HG02571 (cell line): ENCODE measurements around the gene TNRC6B.
"Not testable (repeated sequence)": the region's sequence is repeated elsewhere in the genome, so short reads cannot be mapped to it uniquely, and the experiment has no call there.

Experiments used
- ATAC-seq: cut with Tn5 transposase; IDR thresholded peaks from one replicate; pipeline ENCODE4 v1.9.1; 2021; ENCODE audit warnings: mild to moderate bottlenecking, moderate library complexity; ENCODE audit not compliant: unreplicated experiment

TNRC6B gene, protein sequence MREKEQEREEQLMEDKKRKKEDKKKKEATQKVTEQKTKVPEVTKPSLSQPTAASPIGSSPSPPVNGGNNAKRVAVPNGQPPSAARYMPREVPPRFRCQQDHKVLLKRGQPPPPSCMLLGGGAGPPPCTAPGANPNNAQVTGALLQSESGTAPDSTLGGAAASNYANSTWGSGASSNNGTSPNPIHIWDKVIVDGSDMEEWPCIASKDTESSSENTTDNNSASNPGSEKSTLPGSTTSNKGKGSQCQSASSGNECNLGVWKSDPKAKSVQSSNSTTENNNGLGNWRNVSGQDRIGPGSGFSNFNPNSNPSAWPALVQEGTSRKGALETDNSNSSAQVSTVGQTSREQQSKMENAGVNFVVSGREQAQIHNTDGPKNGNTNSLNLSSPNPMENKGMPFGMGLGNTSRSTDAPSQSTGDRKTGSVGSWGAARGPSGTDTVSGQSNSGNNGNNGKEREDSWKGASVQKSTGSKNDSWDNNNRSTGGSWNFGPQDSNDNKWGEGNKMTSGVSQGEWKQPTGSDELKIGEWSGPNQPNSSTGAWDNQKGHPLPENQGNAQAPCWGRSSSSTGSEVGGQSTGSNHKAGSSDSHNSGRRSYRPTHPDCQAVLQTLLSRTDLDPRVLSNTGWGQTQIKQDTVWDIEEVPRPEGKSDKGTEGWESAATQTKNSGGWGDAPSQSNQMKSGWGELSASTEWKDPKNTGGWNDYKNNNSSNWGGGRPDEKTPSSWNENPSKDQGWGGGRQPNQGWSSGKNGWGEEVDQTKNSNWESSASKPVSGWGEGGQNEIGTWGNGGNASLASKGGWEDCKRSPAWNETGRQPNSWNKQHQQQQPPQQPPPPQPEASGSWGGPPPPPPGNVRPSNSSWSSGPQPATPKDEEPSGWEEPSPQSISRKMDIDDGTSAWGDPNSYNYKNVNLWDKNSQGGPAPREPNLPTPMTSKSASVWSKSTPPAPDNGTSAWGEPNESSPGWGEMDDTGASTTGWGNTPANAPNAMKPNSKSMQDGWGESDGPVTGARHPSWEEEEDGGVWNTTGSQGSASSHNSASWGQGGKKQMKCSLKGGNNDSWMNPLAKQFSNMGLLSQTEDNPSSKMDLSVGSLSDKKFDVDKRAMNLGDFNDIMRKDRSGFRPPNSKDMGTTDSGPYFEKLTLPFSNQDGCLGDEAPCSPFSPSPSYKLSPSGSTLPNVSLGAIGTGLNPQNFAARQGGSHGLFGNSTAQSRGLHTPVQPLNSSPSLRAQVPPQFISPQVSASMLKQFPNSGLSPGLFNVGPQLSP (N-terminal part only)

DNA sequence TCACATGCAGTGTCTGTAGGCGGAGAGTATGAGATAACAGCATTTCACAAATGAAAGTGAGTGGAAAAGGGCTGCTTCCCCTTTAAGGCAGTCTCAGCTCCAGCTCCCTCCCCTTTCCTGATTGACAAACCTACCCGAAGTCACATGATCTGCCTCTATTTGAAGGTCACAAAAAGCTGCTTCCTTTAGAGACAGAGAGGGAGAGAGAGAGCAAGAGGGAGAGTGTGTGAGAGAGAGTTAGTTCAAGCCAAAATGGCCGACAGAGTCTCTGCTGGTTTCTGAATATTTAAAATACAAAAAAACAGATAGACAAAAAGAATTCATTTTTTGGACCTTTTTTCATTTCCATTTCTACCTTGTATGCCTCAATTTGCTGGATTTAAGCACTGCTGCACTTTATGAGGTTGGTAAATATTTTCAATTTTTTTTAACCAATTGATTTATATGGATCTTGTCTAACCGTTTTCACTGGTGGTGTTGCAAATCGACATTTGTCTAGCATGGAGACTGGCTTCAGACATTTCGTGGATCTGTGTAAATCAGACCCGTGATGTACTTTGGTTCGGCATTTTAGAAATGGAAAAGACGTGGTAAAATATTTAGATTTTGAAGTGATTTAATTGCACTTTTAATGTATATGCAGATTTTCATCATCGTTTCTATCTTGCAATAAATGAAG lies at the start of gene TNRC6B:
Gene TNRC6B (plus strand): TSS at position 188 of the 679 bp plus-strand sequence. CDS start 211 bp downstream, at position 399.
- peak; percentile 81 for ATAC-seq

DNA sequence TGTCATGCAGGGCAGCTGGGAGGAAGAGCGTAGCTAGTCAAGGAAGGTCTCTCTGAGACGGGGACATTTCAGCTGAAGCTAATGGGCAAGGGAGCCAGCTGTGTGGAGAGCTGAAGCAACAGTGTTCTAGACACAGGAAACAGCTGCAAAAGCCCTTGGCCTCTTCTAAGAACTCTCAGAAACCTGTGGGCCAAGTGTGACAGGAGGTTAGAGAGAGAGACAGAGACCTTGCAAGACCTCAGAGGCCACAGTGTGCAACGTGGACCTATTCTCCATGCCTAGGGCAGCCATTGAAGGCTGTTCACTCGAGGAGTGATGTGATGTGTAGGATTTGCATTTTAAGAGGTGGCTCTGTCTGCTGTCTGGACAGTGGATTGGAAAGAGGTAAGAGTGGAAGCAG lies 48.7 kb upstream of the TNRC6B start:
- no peak for ATAC-seq

DNA sequence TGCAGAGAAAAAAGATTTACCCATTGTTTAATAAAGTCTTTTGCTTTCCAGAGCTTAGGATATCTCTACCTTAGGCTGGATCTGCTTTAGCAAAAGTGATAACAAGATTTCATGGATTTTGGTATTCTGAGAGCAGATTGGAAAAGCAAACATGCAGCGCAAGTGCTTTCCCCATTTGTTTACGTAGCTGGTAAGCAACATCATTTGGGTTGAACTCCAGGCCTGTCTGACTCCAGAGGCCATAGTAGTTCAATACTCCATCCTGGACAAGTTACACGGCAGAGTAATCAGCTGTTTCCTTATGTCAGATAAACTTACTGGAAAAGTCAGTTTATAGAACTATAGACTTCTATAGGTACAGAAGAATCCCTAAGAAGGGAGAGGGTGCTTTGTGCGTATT lies 40.6 kb upstream of the TNRC6B start:
- no peak for ATAC-seq

DNA sequence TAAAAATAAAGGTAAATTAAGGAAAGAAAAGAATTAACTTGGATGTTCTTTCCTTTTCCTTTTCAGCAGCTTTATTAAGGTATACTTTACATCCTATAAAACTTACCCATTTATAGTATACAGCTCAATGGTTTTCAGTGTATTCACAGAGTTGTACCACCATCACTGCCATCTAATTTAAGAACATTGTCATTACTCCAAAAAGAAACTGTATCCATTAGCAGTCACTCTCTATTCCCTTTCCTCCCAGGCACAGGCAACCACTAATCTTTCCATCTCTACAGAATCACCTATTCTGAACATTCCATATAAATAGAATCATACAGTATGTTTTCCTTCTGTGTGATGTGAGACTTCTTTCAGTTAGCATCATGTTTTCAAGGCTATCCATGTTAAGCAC lies 38.9 kb upstream of the TNRC6B start:
- no peak for ATAC-seq

DNA sequence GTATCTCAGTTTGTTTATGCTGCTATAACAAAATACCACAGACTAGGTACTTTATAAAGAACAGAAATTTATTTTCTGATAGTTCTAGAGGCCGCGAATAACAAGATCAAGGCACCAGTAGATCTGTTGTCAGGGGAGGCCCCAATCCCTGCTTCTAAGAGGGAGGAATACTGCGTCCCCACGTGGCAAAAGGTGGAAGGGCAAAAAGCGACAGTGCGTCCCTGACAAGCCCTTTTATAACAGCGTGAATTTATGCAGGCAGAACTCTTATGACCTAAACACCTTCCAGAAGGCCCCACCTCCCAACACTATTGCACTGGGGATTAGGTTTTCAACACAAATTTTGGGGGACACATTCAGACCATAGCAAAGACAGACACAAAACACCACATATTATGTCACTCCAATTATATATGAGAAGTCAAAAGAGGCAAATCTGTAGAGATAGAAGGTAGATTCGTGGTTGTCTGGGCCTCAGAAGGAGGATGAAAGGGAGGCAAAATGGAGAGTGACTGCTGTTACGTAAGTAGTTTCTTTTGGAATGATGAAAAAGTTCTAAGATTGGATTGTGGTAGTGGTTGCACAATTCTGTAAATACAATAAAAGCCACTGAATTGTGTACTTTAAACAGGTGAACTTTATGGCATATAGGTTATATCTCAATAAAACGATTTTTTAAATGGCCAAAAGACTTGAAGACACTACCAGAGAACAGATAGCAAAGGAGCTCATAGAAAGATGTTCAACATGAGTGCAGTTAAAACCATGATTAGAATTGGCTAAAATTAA lies 30.1 kb upstream of the TNRC6B start:
- no peak for ATAC-seq

DNA sequence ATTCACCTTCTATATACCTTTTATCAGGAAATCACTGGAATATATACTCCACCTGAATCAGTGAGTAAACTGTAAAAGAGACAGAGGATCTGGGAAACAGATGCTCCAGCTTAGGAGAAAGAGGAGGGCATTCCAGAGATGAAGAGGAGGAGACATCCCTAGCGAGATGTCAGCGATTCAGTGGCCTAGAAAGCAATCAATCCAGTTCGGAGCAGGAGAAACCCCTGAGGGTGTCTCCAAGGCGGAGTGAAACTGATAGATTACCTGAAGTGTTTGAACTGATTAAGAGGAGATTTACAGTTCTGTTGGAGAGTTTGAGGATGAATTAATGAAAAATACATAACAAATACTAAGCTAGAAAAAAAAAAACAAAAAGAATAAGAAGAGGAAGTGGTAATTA lies 24.5 kb upstream of the TNRC6B start:
- ATAC-seq, result no peak

DNA sequence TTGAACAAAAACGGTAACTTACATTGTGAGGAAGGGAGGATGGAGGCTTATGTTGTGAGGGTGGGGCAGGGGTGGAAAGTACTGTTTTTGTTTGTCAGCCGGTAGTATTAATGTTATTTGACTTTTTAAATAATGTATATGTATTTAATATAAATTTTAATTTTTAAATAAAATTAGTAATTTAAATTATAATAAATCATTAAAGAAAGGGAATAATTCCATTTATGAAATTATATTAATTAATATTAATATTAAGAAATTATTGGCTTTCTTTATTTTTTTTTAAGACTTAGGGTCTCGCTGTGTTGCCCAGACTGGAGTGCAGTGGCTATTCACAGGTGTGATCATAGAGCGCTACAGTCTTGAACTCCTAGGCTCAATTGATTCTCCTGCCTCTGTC lies 24.0 kb upstream of the TNRC6B start:
- no peak for ATAC-seq

DNA sequence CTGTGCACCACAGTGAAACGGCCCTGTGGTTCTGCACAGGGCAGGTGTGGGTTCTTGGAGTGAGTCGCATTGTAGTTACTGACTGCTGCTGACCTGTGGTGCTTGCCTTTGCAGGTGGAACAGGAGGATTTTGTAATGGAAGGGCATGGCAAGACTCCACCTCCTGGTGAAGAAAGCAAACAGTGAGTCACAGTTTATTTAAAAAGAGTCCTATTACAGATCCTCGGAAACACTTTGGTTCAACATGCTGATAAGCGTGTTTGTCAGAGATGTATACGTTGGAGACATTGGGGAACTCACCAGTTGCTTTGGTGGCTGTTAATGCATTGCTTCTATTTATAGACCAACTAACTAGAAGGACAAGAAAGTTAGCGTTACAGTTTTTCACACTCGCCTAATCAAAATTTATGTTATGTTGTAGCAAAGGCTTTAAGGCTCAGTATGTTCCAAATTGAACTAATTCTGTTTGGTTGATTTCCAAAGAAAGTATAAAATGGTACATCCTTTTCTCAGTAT lies 21.7 kb upstream of the TNRC6B start:
- ATAC-seq, result no peak

DNA sequence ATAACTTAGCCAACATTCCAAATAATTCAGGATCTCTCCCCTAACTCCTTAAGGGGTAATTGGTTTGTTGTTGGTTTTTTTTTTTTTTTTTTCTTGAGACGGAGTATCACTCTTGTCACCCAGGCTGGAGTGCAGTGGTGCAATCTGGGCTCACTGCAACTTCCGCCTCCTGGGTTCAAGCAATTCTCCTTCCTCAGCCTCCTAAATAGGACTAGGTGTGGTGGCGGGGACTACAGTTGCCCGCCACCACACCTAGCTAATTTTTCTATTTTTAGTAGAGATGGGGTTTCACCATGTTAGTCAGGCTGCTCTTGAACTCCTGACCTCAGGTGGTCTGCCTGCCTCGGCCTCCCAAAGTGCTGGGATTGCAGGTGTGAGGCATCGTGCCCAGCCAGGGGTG lies 21.0 kb upstream of the TNRC6B start:
- ATAC-seq, result not testable (repeated sequence)

DNA sequence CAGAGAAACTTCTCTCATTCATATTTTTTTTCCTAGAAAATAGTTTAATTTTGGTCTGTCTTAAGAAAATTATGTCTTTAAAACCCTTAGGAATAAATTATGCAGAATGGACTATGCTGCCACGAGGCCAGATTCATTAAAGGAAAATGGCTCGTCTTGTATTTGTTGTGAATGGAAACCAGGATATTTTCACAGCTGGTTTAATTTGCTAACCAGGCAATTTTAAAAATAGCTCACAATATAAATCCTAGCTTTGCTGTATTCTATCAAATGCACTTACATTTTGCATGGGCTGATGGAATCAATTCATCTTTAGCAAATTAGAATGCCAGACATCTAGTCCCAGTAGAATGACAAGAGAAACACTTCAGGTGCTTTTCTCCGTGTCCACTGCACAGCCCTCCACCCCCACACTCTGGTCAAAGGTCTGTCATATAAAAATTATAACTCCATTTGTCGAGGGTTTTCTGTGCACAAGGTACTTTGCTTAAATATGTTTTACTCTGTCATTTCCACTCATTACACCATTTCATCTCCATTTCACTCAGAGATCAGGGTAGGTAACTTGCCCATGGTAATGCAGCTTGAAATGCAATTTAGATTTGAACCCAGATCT lies 20.3 kb upstream of the TNRC6B start:
- no peak for ATAC-seq

DNA sequence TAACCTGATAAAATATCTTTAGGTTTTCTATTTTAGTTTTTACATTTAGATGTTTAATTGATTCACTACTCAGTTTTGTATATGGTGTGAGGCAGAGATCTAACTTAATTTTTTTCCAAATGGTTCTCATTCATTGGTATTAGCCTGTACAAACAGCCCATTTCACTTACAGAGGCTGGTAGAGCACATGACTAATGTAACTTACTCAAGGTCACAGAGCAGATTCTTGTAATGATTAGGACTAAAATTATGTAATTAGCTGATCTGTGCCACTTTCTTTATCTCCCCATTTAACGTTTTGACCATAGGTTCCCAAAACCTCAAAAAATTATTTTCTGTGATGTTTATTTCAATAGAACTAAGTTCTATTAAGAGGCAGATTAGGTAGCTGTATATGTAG lies 16.5 kb upstream of the TNRC6B start:
- ATAC-seq, result no peak

DNA sequence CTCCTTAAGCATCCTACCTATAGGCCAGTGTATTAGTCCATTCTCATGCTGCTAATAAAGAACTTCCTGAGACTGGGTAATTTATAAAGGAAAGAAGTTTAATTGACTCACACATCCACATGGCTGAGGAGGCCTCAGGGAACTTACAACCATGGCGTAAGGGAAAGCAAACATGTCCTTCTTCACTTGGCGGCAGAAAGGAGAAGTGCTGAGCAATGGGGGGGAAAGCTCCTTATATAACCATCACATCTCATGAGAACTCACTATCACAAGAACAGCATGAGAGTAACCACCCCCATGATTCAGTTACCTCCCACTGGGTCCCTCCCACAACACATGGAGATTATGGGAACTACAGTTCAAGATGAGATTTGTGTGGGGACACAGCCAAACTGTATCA lies 12.2 kb upstream of the TNRC6B start:
- not testable (repeated sequence) for ATAC-seq

DNA sequence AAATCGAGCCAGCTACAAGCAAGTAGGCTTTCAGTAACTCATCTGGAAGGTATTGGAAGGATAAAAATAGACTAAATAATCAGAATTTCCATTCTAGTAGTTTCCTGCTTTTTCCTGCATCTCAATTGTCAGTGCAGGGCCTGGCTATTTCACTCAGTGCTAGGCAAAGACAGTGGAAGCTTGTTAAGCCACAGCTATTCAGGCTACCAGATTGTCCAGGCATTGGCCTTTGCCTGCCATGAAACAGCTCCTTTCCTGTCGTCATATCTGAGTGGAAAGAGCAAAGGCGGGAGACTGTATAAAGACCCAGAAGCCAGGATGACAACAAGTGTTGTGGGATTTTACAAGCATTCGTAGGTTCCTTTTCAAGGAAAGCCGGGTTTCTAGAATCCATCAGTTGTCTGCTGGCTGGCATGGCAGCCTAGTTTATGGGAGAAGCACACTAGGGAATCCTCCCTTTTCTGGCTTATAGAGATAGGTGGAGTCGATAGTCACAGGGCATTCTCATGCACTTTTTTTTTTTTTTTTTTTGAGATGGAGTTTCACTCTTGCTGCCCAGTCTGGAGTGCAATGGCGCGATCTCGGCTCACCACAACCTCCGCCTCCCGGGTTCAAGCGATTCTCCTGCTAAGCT lies 2.0 kb upstream of the TNRC6B start:
- ATAC-seq, result no peak

DNA sequence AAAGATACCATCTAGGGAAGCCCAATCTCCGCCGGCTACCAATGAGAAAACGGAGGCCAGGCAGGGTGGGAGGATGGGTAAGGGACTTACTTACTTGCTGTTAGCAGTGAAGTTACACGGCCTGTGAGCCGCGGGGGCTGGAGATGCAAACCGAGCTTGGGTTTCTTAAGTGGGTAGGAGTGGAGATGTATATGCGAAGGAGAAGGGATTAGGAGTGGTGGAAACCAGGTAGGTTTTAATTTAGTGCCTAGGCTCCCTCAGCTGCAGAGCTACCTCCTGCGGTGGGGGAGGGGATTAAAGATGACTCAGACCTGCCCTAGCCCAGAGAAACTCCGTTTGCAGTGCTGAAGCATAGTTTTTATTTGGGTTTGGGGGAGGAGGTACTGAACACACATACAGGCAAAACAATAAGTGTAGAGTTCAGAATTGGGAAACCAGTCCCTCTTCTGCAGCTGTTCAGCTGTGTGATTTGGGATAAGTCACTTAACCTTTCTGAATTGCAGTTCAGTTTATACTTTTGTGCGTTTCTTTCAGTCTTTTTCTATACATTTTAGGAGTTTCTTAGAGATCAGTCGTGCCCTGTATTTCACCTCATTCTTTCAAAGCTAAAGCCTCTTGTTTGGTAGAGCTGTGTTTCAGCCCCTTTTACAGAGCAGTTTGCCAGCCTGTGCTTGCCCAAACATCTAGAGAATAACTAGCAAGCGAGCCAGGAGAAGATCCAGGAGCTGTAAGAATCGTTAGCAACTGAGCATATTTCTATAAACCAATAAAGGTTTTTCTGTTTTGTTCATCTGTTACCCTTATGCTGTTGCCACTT lies 596 bp upstream of the TNRC6B start:
- no peak for ATAC-seq

DNA sequence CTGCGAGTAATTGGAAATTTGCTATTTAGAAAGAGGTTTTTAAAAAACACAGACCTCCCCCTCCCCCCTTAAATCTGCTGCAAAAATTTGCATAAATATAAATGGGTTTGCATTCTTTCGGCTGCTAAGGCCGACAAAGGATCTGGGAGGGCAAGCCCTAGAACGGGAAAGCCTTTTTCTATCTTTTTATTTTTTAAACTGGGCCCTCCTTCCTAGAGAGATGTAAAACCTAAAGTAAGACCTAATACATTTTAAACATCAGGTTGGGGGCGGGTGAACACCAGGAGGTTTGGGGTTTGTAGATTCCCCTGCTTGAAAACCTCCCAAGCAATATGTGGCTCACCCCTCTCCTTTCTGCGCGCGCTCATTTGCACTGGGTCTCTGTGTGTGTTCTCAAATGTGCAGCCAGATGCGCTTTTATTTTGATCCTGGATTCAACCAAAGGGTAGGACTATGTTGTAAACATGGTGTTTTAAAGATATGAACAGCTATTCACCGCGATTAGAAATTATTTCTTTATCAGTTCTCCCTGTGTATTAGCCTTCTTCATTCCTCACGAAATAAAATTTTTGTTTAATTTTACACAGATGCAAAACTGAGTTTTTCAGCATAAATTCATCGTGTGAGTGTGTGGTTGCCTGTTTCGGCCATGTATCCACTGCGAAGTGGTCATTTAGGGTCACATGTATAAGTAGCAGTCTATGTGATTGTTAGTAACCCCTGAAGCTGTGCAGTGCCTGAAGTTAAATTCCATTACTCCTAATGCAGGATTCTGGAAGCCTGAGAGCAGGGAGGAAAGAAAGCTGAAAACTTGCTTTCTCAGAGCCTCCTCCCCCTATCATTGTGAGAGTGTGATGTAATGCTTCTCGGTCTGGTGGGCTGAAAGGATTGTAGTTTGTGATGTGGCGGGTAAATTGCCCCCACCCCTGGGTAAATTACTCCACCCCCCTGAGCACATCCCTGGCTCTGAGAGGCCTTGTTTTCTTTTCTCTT lies 988 bp downstream of the TNRC6B start:
- ATAC-seq, result no peak

DNA sequence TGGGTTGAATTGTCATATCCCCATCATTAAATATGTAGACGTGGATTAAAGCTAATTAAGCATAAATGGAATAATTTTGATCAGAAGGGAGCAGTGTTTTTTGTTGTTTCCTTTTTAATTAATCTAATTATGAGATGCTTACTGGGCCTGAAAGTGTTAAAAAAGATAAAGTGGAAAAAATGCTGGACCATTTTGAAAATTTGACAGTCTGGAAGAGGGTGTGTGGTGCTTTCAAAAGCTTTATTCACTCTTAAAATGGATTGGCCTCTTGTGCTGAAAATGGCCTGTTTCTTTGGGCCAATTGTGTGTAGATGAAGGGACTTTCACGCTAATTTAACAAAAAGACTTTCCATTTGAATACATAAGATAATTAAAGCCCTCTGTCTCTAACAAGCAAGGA lies 1.8 kb downstream of the TNRC6B start:
- no peak for ATAC-seq

DNA sequence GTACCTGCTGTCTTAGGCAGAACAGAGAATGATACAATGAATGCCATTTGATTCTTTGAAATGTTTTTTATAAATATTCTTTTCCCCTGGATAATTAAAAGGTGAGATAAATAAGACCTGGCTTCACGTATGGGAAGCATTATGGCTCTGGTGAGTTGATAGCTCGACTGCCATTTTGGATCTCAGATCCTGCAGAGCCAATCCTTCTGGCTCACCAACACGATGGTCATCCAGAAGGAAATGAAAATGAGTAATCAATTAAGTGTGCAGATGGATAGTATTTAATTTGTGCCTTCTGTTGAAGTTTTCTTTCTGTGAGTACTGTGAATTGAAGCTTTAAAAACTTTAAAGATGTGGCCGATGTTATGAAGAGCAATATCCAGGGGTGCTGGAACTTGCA lies 2.7 kb downstream of the TNRC6B start:
- ATAC-seq, result no peak
